Astrocyte (in vitro differentiated cells and primary cell): ENCODE results near the gene RPL10. TPM values are rescaled to one million over a fixed set of nuclear protein-coding genes. Genes with fewer than 3 reads are reported as not detected.

Experiments used
- DNase-seq: peaks from one replicate; pipeline ENCODE4 v3.0.0-alpha.2; 2010; ENCODE audit warnings: low read depth
- FAIRE-seq: peaks from 2 replicates; lab custom pipeline; 2011; peaks lifted over from hg19 to GRCh38; lab: Jason Lieb, UNC
- H2AFZ ChIP-seq: 2 replicates; pipeline ENCODE4 v1.6.0; 2012; ENCODE audit warnings: low read depth, low read length, inconsistent platforms
- H3K27ac ChIP-seq: 2 replicates; pipeline ENCODE4 v1.5.1; 2011; ENCODE audit warnings: low read depth, low read length, inconsistent platforms
- H3K27me3 ChIP-seq: 2 replicates; pipeline ENCODE4 v1.6.0; 2011; ENCODE audit warnings: low read length, inconsistent platforms; ENCODE audit not compliant: insufficient read depth
- H3K36me3 ChIP-seq: 2 replicates; pipeline ENCODE4 v1.5.1; 2011; ENCODE audit warnings: low read length, inconsistent platforms; ENCODE audit not compliant: insufficient read depth
- H3K4me1 ChIP-seq: 2 replicates; pipeline ENCODE4 v1.5.1; 2011; ENCODE audit warnings: low read length, inconsistent platforms; ENCODE audit not compliant: insufficient read depth
- H3K4me2 ChIP-seq: 2 replicates; pipeline ENCODE4 v1.6.0; 2012; ENCODE audit warnings: low read length, inconsistent platforms
- H3K4me3 ChIP-seq: 2 replicates; pipeline ENCODE4 v1.5.1; 2011; ENCODE audit warnings: low read depth, mild to moderate bottlenecking, low read length, inconsistent platforms; ENCODE audit not compliant: insufficient read depth
- H3K79me2 ChIP-seq: 2 replicates; pipeline ENCODE4 v1.6.0; 2012; ENCODE audit warnings: mild to moderate bottlenecking, low read length, inconsistent platforms; ENCODE audit not compliant: insufficient read depth
- H3K9ac ChIP-seq: 2 replicates; pipeline ENCODE4 v1.6.0; 2012; ENCODE audit warnings: mild to moderate bottlenecking, low read length, inconsistent platforms
- H3K9me3 ChIP-seq: 2 replicates; pipeline ENCODE4 v1.5.1; 2012; ENCODE audit warnings: low read depth, mild to moderate bottlenecking, low read length, inconsistent platforms; ENCODE audit not compliant: insufficient read depth
- H4K20me1 ChIP-seq: 2 replicates; pipeline ENCODE4 v1.6.0; 2012; ENCODE audit warnings: low read length, inconsistent platforms; ENCODE audit not compliant: insufficient read depth
- H3K27ac Mint-ChIP-seq: one replicate; pipeline ENCODE4 v1.8.0; 2021; ENCODE audit warnings: mild to moderate bottlenecking, mixed read lengths; ENCODE audit not compliant: unreplicated experiment
- H3K27me3 Mint-ChIP-seq: one replicate; pipeline ENCODE4 v1.8.0; 2021; ENCODE audit warnings: low read depth, mixed read lengths; ENCODE audit not compliant: unreplicated experiment
- H3K36me3 Mint-ChIP-seq: one replicate; pipeline ENCODE4 v1.8.0; 2021; ENCODE audit warnings: low read depth, mixed read lengths; ENCODE audit not compliant: unreplicated experiment
- H3K4me1 Mint-ChIP-seq: one replicate; pipeline ENCODE4 v1.8.0; 2021; ENCODE audit warnings: low read depth, mixed read lengths; ENCODE audit not compliant: unreplicated experiment
- H3K4me3 Mint-ChIP-seq: one replicate; pipeline ENCODE4 v1.8.0; 2021; ENCODE audit warnings: mild to moderate bottlenecking, moderate library complexity, mixed read lengths; ENCODE audit not compliant: unreplicated experiment
- H3K9me3 Mint-ChIP-seq: one replicate; pipeline ENCODE4 v1.8.0; 2021; ENCODE audit warnings: mild to moderate bottlenecking, mixed read lengths; ENCODE audit not compliant: unreplicated experiment
- EZH2 ChIP-seq: IDR thresholded peaks from 2 replicates; pipeline ENCODE4 v1.6.1; 2012; ENCODE audit warnings: mild to moderate bottlenecking, low read length, inconsistent platforms; ENCODE audit not compliant: insufficient read depth
- total RNA-seq: library from RNA; stranded (reverse); gene quantifications from 2 replicates; pipeline ENCODE4 v1.2.1, GENCODE V29; 2021
- TF ChIP-seq, protein P1 (sequence below): IDR thresholded peaks from 2 replicates; pipeline ENCODE4 v1.5.1; 2011; ENCODE audit warnings: low read depth, mild to moderate bottlenecking, inconsistent platforms, low read length, moderate library complexity; ENCODE audit not compliant: insufficient read depth

RPL10 gene
- total RNA-seq, 1 donor from 2014 or later: 1,967 TPM

DNA sequence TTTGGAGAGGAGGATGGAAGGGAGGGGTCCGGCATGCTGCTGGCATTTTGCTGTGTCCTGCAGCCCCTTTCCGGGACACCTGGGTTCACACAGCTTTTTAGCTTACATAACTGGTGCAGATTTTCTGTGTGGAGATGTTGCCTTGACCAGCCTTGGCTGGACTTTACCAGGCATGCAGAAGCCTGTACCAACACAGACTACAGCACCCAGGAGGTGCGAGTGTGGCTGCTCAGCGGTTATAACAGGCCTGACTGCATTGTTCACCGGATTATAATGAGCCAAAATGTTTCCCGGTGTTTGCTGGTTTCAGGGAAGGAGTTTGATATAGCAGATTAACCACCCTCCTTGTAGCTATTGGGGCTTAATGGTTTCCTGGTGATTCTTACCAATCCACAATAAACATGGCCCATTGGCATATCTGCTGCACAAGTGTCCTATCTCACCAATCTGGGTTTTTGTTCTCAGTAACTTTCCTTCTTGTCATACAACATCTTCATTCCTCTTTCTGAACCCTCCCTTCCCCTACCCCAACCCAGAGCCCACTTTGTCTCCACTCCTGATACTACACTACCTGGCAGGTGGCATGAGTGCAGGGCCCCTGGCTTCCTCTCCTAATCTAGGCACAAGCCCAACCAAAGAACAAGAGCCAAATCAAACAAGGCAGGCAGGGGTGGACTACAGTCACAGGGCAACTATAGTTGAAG, 3.9 kb downstream of the RPL10 start:
- no peak overlapping the region for H3K4me3 ChIP-seq
- Mint-ChIP-seq H3K4me1 (peaks cover 7% of the 10 kb centered on the region), H3K4me3 (peak overlapping the region; percentile 8), H3K9me3 (no peaks in the 10 kb centered on the region), H3K27ac (no peak overlapping the region), H3K36me3 (peaks cover 13% of the 10 kb centered on the region), H3K27me3 (no peaks in the 10 kb centered on the region)
- H3K27me3 ChIP-seq: no peaks in the 10 kb centered on the region
- H4K20me1 ChIP-seq: peaks cover 37% of the 10 kb centered on the region
- H3K4me1 ChIP-seq: peaks cover 4% of the 10 kb centered on the region
- TF ChIP-seq, protein P1, sequence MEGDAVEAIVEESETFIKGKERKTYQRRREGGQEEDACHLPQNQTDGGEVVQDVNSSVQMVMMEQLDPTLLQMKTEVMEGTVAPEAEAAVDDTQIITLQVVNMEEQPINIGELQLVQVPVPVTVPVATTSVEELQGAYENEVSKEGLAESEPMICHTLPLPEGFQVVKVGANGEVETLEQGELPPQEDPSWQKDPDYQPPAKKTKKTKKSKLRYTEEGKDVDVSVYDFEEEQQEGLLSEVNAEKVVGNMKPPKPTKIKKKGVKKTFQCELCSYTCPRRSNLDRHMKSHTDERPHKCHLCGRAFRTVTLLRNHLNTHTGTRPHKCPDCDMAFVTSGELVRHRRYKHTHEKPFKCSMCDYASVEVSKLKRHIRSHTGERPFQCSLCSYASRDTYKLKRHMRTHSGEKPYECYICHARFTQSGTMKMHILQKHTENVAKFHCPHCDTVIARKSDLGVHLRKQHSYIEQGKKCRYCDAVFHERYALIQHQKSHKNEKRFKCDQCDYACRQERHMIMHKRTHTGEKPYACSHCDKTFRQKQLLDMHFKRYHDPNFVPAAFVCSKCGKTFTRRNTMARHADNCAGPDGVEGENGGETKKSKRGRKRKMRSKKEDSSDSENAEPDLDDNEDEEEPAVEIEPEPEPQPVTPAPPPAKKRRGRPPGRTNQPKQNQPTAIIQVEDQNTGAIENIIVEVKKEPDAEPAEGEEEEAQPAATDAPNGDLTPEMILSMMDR: no peak
- no peak for TF ChIP-seq EZH2
- H3K36me3 ChIP-seq: peaks cover 14% of the 10 kb centered on the region
- FAIRE-seq: no peak
- no peak overlapping the region for H3K27ac ChIP-seq
- H3K4me2 ChIP-seq: no peak overlapping the region
- peak; percentile 20 for DNase-seq
- no peak overlapping the region for H2AFZ ChIP-seq
- H3K9ac ChIP-seq: no peak overlapping the region
- H3K9me3 ChIP-seq: no peaks in the 10 kb centered on the region
- peaks cover 26% of the 10 kb centered on the region for H3K79me2 ChIP-seq

DNA sequence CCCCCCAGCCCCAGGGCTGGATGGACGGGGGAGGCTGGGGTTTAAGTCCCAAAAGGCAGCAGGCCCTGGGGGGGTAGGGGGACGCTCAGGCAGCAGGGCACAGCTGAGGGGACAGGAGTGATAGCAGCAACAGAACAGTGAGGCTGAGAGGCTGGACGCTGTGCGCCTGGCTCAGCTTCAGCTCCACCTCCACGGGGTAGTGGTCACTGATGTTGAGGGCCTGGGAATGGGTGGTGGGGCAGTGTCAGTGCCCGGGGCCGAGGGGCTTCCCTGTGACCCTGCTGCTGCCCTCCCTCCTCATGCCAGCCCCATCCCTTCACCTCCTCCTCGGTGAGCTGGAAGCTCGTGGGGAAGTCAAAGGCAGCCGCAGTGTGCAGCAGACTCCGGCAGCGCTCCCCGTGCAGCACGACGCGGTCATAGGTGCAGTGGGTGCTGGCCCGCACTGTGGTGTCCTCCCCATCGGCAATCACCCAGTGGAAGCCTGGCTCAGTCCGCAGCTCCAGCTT, 4.5 kb downstream of the RPL10 start:
- no peak for DNase-seq
- peaks cover 13% of the 10 kb centered on the region for H3K36me3 Mint-ChIP-seq
- Histone ChIP-seq H3K4me3 (no peak overlapping the region), H2AFZ (no peak overlapping the region), H3K79me2 (peaks cover 23% of the 10 kb centered on the region), H3K36me3 (peaks cover 14% of the 10 kb centered on the region), H4K20me1 (peaks cover 37% of the 10 kb centered on the region), H3K9ac (no peak overlapping the region), H3K9me3 (no peaks in the 10 kb centered on the region), H3K4me2 (no peak overlapping the region), H3K27me3 (no peaks in the 10 kb centered on the region), H3K27ac (no peak overlapping the region), H3K4me1 (peaks cover 4% of the 10 kb centered on the region)
- TF ChIP-seq EZH2: no peak
- TF ChIP-seq, protein P1: no peak
- peaks cover 7% of the 10 kb centered on the region for H3K4me1 Mint-ChIP-seq
- no peak for FAIRE-seq
- no peaks in the 10 kb centered on the region for H3K9me3 Mint-ChIP-seq
- H3K27ac Mint-ChIP-seq: no peak overlapping the region
- no peak overlapping the region for H3K4me3 Mint-ChIP-seq
- no peaks in the 10 kb centered on the region for H3K27me3 Mint-ChIP-seq

DNA sequence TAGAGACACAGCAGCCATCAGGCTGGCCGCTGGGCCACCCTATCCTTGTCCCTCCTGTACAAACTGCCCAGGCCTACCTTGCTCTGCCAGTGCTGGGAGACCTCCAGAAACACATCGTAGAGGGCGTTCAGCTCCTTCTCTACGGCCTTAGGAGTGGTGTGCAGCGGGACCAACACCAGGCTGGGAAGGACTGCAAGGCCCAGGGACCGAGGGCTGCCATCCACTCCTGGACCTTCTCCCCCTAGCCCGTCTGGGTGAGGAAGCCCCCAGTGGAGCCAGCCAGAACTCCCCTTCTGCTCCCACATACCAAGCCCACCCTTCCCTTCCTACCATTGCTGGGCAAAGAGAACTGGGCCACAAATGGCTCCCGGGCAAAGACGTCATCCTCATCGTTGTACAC, 5.0 kb downstream of the RPL10 start:
- FAIRE-seq (no peak), DNase-seq (no peak)
- Histone ChIP-seq H3K4me2 (no peak overlapping the region), H3K36me3 (peaks cover 14% of the 10 kb centered on the region), H3K4me1 (peaks cover 4% of the 10 kb centered on the region), H2AFZ (no peak overlapping the region), H3K27me3 (no peaks in the 10 kb centered on the region), H3K79me2 (peaks cover 23% of the 10 kb centered on the region), H4K20me1 (peaks cover 37% of the 10 kb centered on the region), H3K27ac (no peak overlapping the region), H3K4me3 (no peak overlapping the region), H3K9ac (no peak overlapping the region), H3K9me3 (no peaks in the 10 kb centered on the region)
- Mint-ChIP-seq H3K9me3 (no peaks in the 10 kb centered on the region), H3K4me1 (peaks cover 7% of the 10 kb centered on the region), H3K27ac (no peak overlapping the region), H3K27me3 (no peaks in the 10 kb centered on the region), H3K36me3 (peaks cover 13% of the 10 kb centered on the region), H3K4me3 (no peak overlapping the region)
- TF ChIP-seq EZH2: no peak
